HG02973 (cell line): ENCODE data around the gene FUOM.
"Not testable (repeated sequence)": the region's sequence is repeated elsewhere in the genome, so short reads cannot be mapped to it uniquely, and the experiment has no call there.

Experiments
- ATAC-seq: cut with Tn5 transposase; IDR thresholded peaks from one replicate; pipeline ENCODE4 v1.9.1; 2021; ENCODE audit warnings: moderate library complexity; ENCODE audit not compliant: unreplicated experiment

Gene FUOM

DNA sequence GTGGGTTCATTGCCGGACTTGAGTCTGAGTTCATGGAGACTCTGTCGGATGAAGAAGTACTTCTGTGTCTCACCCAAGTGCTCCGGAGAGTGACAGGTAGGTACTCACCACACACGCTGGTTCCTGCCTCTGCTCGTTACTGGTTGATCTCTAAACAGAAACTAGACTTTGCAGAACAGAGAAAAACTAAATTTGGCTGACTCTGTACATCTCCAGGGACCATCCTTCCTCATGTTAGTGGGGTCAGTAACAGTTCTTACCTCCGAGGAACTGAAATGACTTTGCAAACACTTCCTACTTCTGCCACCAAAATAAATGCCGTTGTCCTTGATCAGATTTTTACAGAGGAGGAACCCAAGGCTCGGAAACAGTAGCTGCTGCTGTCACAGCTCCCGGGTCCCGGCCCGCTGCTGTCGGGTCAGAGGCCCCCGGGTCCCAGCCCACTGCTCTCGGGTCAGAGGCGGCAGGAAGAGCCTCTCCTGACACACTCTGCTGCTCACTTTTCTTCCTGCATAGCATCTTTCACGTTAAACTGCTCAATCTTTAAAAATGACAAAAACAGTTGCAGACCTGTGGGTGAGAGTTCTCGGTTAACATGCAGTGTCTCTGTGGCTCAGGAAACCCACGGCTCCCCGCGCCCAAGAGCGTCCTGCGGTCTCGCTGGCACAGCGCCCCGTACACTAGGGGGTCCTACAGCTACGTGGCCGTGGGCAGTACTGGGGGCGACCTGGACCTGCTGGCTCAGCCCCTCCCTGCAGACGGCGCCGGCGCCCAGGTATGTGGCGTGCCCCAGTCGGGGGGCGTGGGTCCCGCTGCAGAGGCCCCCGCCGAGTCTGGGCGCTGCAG, 31.4 kb upstream of the FUOM start:
- ATAC-seq: peak; percentile 84

DNA sequence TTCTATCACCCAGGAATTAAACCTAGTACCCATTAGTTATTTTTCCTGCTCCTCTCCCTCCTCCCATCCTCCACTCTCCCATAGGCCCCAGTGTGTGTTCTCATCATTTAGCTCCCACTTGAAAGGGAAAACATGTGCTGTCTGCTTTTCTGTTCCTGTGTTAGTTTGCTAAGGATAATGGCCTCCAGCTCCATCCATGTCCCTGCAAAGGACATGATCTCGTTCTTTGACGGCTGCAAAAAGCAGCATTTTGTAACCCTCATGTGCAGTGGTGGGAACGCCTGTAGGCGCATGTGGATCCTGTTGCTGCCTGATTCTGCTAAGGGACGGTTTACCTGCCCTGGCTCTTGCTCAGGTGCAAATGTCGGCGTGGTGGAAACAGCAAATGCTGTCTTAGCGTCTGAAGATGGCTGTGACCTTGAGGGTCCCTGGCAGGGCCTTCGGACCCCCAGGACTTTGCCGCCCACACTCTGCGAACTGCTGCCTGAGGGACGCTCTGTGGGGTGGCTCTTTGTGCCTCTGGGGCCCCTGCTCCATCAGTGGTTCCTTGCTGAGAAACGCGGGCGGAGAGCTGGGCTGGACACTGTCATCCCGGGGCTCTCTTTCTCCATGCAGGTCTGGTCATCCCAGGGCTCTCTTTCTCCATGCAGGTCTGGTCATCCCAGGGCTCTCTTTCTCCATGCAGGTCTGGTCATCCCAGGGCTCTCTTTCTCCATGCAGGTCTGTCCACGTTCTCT, 30.6 kb upstream of the FUOM start:
- ATAC-seq: peak; percentile 2

DNA sequence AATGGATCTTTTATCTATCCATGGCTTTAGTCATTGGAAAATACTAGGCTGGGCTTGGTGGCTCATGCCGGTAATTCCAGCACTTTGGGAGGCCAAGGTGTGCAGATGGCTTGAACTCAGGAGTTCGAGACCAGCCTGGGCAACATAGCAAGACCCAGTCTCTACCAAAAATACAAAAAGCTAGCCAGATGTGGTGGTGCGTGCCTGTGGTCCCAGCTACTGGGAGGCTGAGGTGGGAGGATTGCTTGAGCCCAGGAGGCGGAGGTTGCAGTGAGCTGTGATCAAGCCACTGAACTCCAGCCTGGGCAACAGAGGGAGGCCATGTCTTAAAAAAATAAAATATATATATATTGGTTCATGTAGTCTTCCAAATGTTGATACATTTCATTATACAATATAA, 29.1 kb upstream of the FUOM start:
- not testable (repeated sequence) for ATAC-seq

DNA sequence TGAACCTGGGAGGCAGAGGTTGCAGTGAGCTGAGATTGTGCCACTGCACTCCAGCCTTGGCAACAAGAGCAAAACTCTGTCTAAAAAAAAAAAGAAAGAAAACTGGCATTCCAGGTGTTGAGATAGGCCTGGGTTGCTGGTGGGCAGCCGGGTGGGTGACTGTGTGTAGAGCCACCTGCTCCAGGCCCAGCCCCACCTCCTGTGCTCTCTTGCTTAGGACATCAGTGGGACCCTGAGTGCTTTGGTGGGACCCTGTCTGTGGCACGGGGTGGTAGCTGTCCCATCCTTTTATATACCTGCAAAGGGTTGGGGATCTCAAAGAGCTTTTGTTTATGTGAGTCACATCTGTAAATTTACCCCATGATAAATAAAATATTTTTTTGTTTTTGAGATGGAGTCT, 27.4 kb upstream of the FUOM start:
- ATAC-seq: no peak

DNA sequence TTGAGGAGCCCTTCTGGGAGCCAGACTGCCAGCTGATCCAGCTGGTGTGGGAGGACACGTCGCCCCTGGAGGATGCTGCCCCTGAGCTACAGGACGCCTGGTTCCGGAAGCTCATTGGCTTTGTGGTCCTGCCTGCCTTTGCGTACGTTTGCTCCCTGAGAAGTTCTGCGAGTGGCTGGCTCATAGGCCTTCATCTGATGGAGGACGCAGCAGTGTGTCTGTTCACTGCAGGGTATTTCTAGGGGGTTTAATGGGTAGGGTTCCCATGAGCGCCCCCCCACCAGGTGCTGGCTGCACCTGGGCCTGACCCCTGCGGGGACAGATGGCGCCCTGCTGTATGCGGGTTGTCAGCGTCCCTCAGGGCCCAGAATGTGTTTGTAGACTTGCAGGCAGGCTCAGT, 26.3 kb upstream of the FUOM start:
- ATAC-seq: no peak

DNA sequence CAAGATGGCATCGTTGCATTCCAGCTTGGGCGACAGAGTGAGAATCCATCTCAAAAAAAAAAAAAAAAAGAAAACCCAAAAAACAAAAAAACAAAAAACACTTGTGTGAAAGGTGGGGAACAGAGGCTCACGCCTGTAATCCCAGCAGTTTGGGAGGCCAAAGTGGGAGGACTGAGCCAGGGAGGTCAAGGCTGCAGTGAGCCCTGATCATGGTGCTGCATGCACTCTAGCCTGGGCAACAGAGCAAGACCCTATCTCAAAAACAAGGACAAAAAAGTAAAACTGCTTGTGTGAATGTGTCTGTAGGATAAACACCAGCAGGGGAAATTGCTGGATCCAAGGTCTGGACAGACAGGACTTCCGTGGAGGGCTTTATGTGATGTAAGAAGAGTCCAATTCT, 25.7 kb upstream of the FUOM start:
- no peak for ATAC-seq

DNA sequence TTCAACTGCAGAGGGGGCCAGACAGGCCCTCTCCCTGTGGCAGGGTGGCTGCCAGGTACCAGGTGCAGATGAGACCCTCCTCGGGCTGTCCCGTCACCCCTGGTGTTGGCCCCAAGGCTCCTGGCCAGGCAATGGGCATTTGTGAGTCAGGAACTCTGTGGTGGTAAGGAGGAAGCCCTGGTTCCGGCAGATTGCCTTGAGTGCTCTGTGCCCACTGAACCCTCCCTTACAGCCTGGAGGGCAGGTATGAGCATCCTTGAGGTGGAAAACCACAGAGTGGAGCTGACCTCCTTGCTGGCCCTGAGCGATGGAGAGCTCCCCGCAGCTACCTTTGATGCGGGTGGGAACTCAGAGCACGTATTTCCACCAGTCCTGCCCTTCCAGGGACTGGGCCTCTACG, 23.2 kb upstream of the FUOM start:
- ATAC-seq: no peak

GRCh38 chr10:133379801-133380666, 22.2 kb upstream of the FUOM start:
- ATAC-seq: no peak

DNA sequence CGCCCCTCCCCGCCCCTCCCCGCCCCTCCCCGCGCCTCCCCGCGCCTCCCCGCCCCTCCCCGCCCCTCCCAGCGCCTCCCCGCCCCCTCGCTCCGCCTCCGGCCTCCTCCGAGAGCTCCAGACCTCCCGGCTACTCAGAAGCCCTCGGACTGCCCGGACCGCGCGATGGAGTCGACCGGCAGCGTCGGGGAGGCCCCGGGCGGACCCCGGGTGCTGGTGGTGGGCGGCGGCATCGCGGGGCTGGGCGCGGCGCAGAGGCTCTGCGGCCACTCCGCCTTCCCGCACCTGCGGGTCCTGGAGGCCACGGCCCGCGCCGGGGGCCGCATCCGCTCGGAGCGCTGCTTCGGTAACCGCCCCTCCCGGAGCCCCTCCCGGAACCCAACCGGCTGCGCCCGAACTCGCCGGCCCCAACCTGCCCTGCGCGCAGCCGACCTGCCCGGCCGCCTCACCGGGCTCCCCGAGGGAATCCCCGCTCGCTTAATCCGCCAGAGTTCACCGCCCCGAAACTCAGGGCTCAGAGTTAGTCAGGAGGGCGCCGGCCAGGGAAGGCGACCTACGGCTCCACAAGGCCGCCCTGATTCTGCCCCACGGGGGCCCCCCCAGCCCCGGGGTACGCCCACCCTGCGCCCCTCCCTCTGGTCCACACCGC, 21.5 kb upstream of the FUOM start, which contains the start of gene PAOX:
Gene PAOX (plus strand): TSS at position 111 of the 649 bp plus-strand sequence. CDS start 55 bp downstream, at position 166.
- peak; percentile 49 for ATAC-seq

DNA sequence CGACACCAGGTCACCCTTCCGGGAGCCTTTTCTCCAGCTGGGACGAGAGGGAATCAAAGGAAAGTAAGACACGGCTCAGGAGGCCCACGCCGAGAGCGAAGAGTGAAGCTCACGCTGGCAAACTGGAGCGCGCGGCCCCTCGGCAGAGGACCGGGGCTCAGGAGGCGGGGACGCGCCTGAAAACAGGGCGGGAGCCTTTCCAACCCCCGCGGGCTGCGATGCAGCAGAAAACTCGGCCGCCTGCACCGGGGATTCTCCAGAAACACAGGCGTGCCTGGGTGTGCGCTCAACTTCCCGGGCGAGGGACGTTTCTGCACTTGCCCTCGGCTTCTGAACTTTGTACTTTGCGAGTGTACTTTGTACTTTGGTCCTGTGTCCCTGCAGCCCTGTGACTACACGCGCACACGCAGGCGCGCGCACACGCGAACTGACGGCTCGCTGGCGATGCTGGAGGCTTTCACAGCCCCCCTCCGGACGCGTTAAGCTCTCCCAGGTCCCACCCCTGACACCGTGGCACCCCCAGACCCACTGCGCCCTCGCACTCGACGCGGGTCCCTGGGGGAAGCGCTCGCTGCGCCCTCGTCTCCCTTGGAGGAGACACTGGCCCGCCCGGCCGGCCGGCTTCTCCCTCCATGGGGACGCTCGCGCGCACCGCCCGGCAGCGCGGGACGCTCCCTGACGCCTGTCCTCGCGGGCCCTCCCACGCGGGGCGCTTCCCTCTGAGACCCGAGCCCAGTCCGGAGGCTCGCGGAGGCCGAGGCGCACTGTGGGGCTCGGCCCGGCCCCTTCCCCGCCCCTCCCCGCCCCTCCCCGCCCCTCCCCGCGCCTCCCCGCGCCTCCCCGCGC, 20.7 kb upstream of the FUOM start:
- ATAC-seq: no peak

GRCh38 chr10:133377818-133378250, 20.0 kb upstream of the FUOM start:
- no peak for ATAC-seq

GRCh38 chr10:133377025-133377817, 19.4 kb upstream of the FUOM start:
- no peak for ATAC-seq

GRCh38 chr10:133376183-133376582, 18.4 kb upstream of the FUOM start:
- ATAC-seq: not testable (repeated sequence)

GRCh38 chr10:133375357-133376115, 17.7 kb upstream of the FUOM start:
- no peak for ATAC-seq

DNA sequence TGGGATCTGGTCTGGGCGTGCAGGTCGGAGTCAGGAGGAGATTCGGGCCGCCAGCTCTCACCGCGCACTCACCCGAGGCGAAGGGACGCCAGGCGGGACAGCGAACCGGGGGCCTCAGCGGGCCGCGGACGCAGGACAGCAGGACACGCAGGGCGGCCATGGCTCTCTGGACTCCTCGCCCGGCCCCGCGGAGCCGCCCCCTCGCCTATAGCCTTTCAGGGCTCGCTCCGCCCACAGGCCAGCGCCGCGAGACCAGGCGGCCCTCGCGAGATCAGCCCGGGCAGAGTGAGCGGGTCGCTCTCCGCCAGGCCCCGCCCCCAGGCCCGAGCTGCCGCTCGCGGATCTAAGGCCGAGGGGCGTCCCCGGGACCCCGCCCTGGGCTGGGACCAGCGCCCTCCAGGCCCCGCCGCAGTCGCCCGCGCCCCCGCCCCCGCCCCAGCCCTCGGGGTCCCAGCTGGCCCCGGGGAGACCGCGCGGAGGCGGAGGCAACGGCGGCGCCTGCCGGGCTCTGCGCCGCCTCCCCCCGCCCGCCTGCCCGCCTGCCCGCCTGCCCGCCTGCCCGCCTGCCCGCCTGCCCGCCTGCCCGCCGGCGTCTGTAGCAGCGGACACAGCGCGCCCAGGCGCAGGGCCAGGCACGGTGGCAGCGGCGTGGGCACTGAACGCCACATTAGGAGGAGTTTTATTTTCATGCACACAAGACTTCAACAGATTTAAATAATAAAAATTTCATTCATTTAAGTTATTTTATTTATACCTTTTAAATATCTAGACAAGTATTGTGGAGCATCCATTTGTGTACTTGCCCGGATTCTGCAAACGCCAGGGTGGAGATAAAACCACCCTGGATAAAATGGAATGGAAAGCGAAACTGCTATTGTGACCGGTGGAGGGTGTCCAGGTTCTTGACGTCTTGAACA, 15.6 kb upstream of the FUOM start, which contains the start of gene ECHS1:
Gene ECHS1 (minus strand): TSS at position 181 of the 917 bp plus-strand sequence. CDS start 21 bp downstream, at position 160.
- peak; percentile 93 for ATAC-seq

- ATAC-seq: no peak
Observed at GRCh38 chr10:133372507-133372906, 14.7 kb upstream of the FUOM start.
